Glomerular visceral epithelial cell (primary cell): ENCODE results near the gene SECTM1.
A peak's percentile ranks its signal among the peaks of the same experiment; 100 is the strongest.
"Not testable (repeated sequence)": the region's sequence is repeated elsewhere in the genome, so short reads cannot be mapped to it uniquely, and the experiment has no call there.

Experiments
- DNase-seq: peaks from one replicate; pipeline ENCODE4 v3.0.0-alpha.2; 2016; ENCODE audit errors: extremely low spot score

Gene SECTM1

GRCh38 chr17:82347994-82348393 is 14.4 kb upstream of the SECTM1 start:
- DNase-seq = not testable (repeated sequence)

- DNase-seq = no peak
Measured at GRCh38 chr17:82346342-82347300, 13.1 kb upstream of the SECTM1 start.

- no peak for DNase-seq
Measured at GRCh38 chr17:82345151-82345976, 11.8 kb upstream of the SECTM1 start.

GRCh38 chr17:82344175-82344907 is 10.8 kb upstream of the SECTM1 start:
- no peak for DNase-seq

GRCh38 chr17:82343560-82343959 is 10.0 kb upstream of the SECTM1 start:
- no peak for DNase-seq

- no peak for DNase-seq
Measured at GRCh38 chr17:82342361-82343079, 9.0 kb upstream of the SECTM1 start.

- no peak for DNase-seq
Measured at GRCh38 chr17:82339634-82340580, 6.3 kb upstream of the SECTM1 start.

GRCh38 chr17:82338858-82339633 is 5.5 kb upstream of the SECTM1 start:
- DNase-seq = peak; percentile 83

GRCh38 chr17:82334622-82335394 is 1.2 kb upstream of the SECTM1 start:
- no peak for DNase-seq

GRCh38 chr17:82334204-82334621 is 647 bp upstream of the SECTM1 start:
- no peak for DNase-seq

GRCh38 chr17:82332669-82333278 is 792 bp downstream of the SECTM1 start:
- DNase-seq = peak; percentile 78

- DNase-seq = no peak
Measured at GRCh38 chr17:82331345-82331939, 2.1 kb downstream of the SECTM1 start.

GRCh38 chr17:82330322-82331239 is 3.0 kb downstream of the SECTM1 start:
- peak; percentile 95 for DNase-seq

- no peak for DNase-seq
Measured at GRCh38 chr17:82329683-82330321, 3.8 kb downstream of the SECTM1 start.

- no peak for DNase-seq
Measured at GRCh38 chr17:82328994-82329507, 4.5 kb downstream of the SECTM1 start.
